OCI-LY3 (cell line): ENCODE data around the gene DROSHA.

ENCODE experiments used
- H2AFZ ChIP-seq: fragments of 200-600, 300-600 bp; shearing (Covaris generic); 2 replicates; pipeline ENCODE4 v1.6.0; 2014; ENCODE audit warnings: antibody characterized with exemption, low read depth, low read length
- H3K27ac ChIP-seq: fragments of 200-600, 300-600 bp; sonication (generic); 2 replicates; pipeline ENCODE4 v1.5.1; 2014; ENCODE audit warnings: mild to moderate bottlenecking, low read length, moderate library complexity, mixed read lengths
- H3K27me3 ChIP-seq: fragments of 200-600, 300-600 bp; sonication (generic); 2 replicates; pipeline ENCODE4 v1.6.1; 2014; ENCODE audit warnings: low read depth, low read length, mixed read lengths
- H3K36me3 ChIP-seq: fragments of 200-600, 300-600 bp; sonication (generic); replicated peaks from 2 replicates; pipeline ENCODE3; 2014; ENCODE audit warnings: low read depth, low read length, mixed read lengths
- H3K4me1 ChIP-seq: fragments of 300-600, 200-600 bp; sonication (generic); 2 replicates; pipeline ENCODE4 v1.6.1; 2014; ENCODE audit warnings: low read length, mixed read lengths
- H3K4me2 ChIP-seq: fragments of 200-600, 300-600 bp; sonication (generic); 2 replicates; pipeline ENCODE4 v1.6.1; 2014; ENCODE audit warnings: low read length, mixed read lengths
- H3K4me3 ChIP-seq: fragments of 300-600, 200-600 bp; sonication (generic); 2 replicates; pipeline ENCODE4 v1.5.1; 2014; ENCODE audit warnings: antibody characterized with exemption, mild to moderate bottlenecking, low read length, moderate library complexity
- H3K79me2 ChIP-seq: fragments of 300-600, 200-600 bp; shearing (Covaris generic); 2 replicates; pipeline ENCODE4 v1.6.1; 2014; ENCODE audit warnings: mild to moderate bottlenecking, low read length, mixed read lengths
- H3K9ac ChIP-seq: fragments of 300-600, 200-600 bp; shearing (Covaris generic); 2 replicates; pipeline ENCODE4 v1.6.0; 2014; ENCODE audit warnings: mild to moderate bottlenecking, low read length, moderate library complexity
- H3K9me3 ChIP-seq: fragments of 200-600, 300-600 bp; shearing (Covaris generic); 2 replicates; pipeline ENCODE4 v1.6.1; 2014; ENCODE audit warnings: low read length, mixed read lengths; ENCODE audit not compliant: insufficient read depth
- H4K20me1 ChIP-seq: fragments of 200-600, 300-600 bp; sonication (generic); 2 replicates; pipeline ENCODE4 v1.6.1; 2016; ENCODE audit warnings: low read length, mixed read lengths; ENCODE audit not compliant: insufficient read depth
- CTCF ChIP-seq: fragments of 200-600, 300-600 bp; sonication (generic); IDR thresholded peaks from 2 replicates; pipeline ENCODE4 v1.5.1; 2014; ENCODE audit warnings: antibody characterized with exemption, low read length, low read depth
- EZH2phosphoT487 ChIP-seq: fragments of 200-600 bp; shearing (Covaris generic); IDR thresholded peaks from 2 replicates; pipeline ENCODE4 v1.6.1; 2018; ENCODE audit warnings: antibody characterized with exemption, mixed run types, low read depth

The DROSHA gene

GRCh38 chr5:31452314-31452713, 79.6 kb downstream of the DROSHA start:
- Histone ChIP-seq H2AFZ (no peak overlapping the region), H3K79me2 (no peaks in the 10 kb centered on the region), H3K27me3 (no peaks in the 10 kb centered on the region), H3K4me2 (no peak overlapping the region), H3K4me3 (no peak overlapping the region), H3K9ac (no peak overlapping the region), H3K4me1 (no peaks in the 10 kb centered on the region), H4K20me1 (no peaks in the 10 kb centered on the region), H3K9me3 (no peaks in the 10 kb centered on the region), H3K36me3 (peaks cover 17% of the 10 kb centered on the region), H3K27ac (no peak overlapping the region)
- no peak for TF ChIP-seq CTCF
- no peak for TF ChIP-seq EZH2phosphoT487

- H3K4me2 ChIP-seq: no peak overlapping the region
- TF ChIP-seq CTCF (no peak), EZH2phosphoT487 (no peak)
- no peaks in the 10 kb centered on the region for H3K4me1 ChIP-seq
- H3K36me3 ChIP-seq: peaks cover 11% of the 10 kb centered on the region
- no peak overlapping the region for H3K4me3 ChIP-seq
- no peaks in the 10 kb centered on the region for H4K20me1 ChIP-seq
- H2AFZ ChIP-seq: no peak overlapping the region
- H3K79me2 ChIP-seq: no peaks in the 10 kb centered on the region
- no peaks in the 10 kb centered on the region for H3K9me3 ChIP-seq
- no peak overlapping the region for H3K9ac ChIP-seq
- H3K27ac ChIP-seq: no peak overlapping the region
- H3K27me3 ChIP-seq: no peaks in the 10 kb centered on the region
These were observed 81.9 kb downstream of the DROSHA start for GRCh38 chr5:31449962-31450361.

GRCh38 chr5:31449174-31449573, 82.7 kb downstream of the DROSHA start:
- Histone ChIP-seq H3K9me3 (no peaks in the 10 kb centered on the region), H3K4me3 (no peak overlapping the region), H2AFZ (no peak overlapping the region), H3K79me2 (no peaks in the 10 kb centered on the region), H3K9ac (no peak overlapping the region), H3K27ac (no peak overlapping the region), H3K4me2 (no peak overlapping the region), H3K27me3 (no peaks in the 10 kb centered on the region), H4K20me1 (no peaks in the 10 kb centered on the region), H3K4me1 (no peaks in the 10 kb centered on the region), H3K36me3 (peaks cover 12% of the 10 kb centered on the region)
- TF ChIP-seq CTCF: no peak
- no peak for TF ChIP-seq EZH2phosphoT487

- H3K9me3 ChIP-seq: no peaks in the 10 kb centered on the region
- H3K4me1 ChIP-seq: no peaks in the 10 kb centered on the region
- no peak overlapping the region for H3K27ac ChIP-seq
- H3K27me3 ChIP-seq: no peaks in the 10 kb centered on the region
- no peaks in the 10 kb centered on the region for H4K20me1 ChIP-seq
- H2AFZ ChIP-seq: no peak overlapping the region
- H3K36me3 ChIP-seq: peaks cover 12% of the 10 kb centered on the region
- no peak overlapping the region for H3K4me2 ChIP-seq
- no peaks in the 10 kb centered on the region for H3K79me2 ChIP-seq
- no peak overlapping the region for H3K4me3 ChIP-seq
- TF ChIP-seq EZH2phosphoT487: no peak
- no peak for TF ChIP-seq CTCF
- no peak overlapping the region for H3K9ac ChIP-seq
These were observed 86.8 kb downstream of the DROSHA start for GRCh38 chr5:31445041-31445600.
